MCF 10A (cell line): ENCODE data around the gene RALB. TPM values are rescaled to one million over a fixed set of nuclear protein-coding genes. Genes with fewer than 3 reads are reported as not detected.

Experiments used
- BruUV-seq: library from RNA; stranded (reverse); fragments of 400-500 nt; replicated peaks from 2 replicates; lab custom pipeline; 2021; lab: Mats Ljungman, UMichigan
- CTCF ChIA-PET: fragments of 300-600 bp; sonication (Branson Sonifier 250); formaldehyde crosslinking; extraction: SDS; loops from one replicate; lab custom pipeline; 2021; ENCODE audit warnings: antibody characterized with exemption, inconsistent platforms; lab: Yijun Ruan, JAX
- POLR2A ChIA-PET: fragments of 300-600, 350-650 bp; sonication (Branson Sonifier 250); formaldehyde crosslinking; extraction: SDS; loops from one replicate; lab custom pipeline; 2020; ENCODE audit warnings: antibody characterized with exemption, inconsistent platforms; lab: Yijun Ruan, JAX
- DNase-seq: peaks from one replicate; pipeline ENCODE4 v3.0.0-alpha.2; 2018; ENCODE audit not compliant: unreplicated experiment
- H3K27ac Mint-ChIP-seq: one replicate; pipeline ENCODE4 v1.8.0; 2022; ENCODE audit warnings: mild to moderate bottlenecking, low read depth, mixed read lengths; ENCODE audit not compliant: unreplicated experiment
- H3K27me3 Mint-ChIP-seq: one replicate; pipeline ENCODE4 v1.8.0; 2022; ENCODE audit warnings: mixed read lengths; ENCODE audit not compliant: insufficient read depth, unreplicated experiment
- H3K36me3 Mint-ChIP-seq: one replicate; pipeline ENCODE4 v1.8.0; 2022; ENCODE audit warnings: mild to moderate bottlenecking, moderate library complexity, mixed read lengths; ENCODE audit not compliant: insufficient read depth, unreplicated experiment
- H3K4me1 Mint-ChIP-seq: one replicate; pipeline ENCODE4 v1.8.0; 2022; ENCODE audit warnings: mixed read lengths; ENCODE audit not compliant: insufficient read depth, unreplicated experiment
- H3K4me3 Mint-ChIP-seq: one replicate; pipeline ENCODE4 v1.8.0; 2022; ENCODE audit warnings: mild to moderate bottlenecking, moderate library complexity, mixed read lengths; ENCODE audit not compliant: unreplicated experiment
- H3K9me3 Mint-ChIP-seq: one replicate; pipeline ENCODE4 v1.8.0; 2022; ENCODE audit warnings: mixed read lengths; ENCODE audit not compliant: unreplicated experiment
- intact Hi-C: fragments of 100-400 bp; cut with micrococcal nuclease; formaldehyde crosslinking; loops from 2 replicates; pipeline ENCODE4 v1.14.1; 2022
- total RNA-seq: library from RNA; stranded (reverse); gene quantifications from 2 replicates; pipeline ENCODE4 v1.2.3, GENCODE V29; 2022
- TF ChIP-seq, protein P1 (sequence below): fragments of 200-600 bp; IDR thresholded peaks from one replicate; pipeline ENCODE4 v1.8.0; 2022; ENCODE audit warnings: antibody characterized with exemption, mild to moderate bottlenecking; ENCODE audit not compliant: unreplicated experiment

The RALB gene
- total RNA-seq, 1 experiment from 2014 or later = 37.4 TPM

DNA sequence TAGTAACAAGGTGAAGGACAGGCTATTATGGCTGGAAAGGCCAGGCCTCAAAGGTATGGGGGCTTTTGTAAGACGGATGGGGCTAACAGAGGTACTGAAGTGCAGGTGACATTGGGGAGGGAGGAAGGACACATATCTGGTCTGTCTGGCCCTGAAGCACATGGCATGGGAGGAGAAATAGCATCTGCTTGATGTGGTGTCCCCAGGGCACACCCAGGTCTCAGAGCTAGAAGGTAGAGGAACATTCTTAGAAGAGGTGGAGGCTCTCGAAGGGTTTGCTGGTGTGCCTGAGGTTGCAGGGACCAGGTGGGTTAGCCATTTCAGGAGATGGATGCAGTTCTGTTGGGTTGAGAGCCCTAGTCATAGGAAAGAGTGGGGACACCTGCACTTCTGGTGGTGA, 9.5 kb downstream of the RALB start:
- intact Hi-C loops = no loop called here
- H3K36me3 Mint-ChIP-seq = no peaks in the 10 kb centered on the region
- no peaks in the 10 kb centered on the region for H3K9me3 Mint-ChIP-seq
- H3K27me3 Mint-ChIP-seq = no peaks in the 10 kb centered on the region
- ChIA-PET CTCF (interaction anchor here (0.6 to 1.0 kb wide), 3 partner anchors 10 to 833 kb away, joined by 3 to 4 read pairs (median 3); partner anchors contain the start of gene RALB), POLR2A (interaction anchor here (0.6 to 3.4 kb wide), 5 partner anchors 10 to 545 kb away, joined by 3 to 18 read pairs (median 4); partner anchors contain the start of gene RALB)
- H3K27ac Mint-ChIP-seq = no peak overlapping the region
- DNase-seq = no peak
- peaks cover 6% of the 10 kb centered on the region for H3K4me1 Mint-ChIP-seq
- no peak overlapping the region for H3K4me3 Mint-ChIP-seq
- TF ChIP-seq, protein P1, sequence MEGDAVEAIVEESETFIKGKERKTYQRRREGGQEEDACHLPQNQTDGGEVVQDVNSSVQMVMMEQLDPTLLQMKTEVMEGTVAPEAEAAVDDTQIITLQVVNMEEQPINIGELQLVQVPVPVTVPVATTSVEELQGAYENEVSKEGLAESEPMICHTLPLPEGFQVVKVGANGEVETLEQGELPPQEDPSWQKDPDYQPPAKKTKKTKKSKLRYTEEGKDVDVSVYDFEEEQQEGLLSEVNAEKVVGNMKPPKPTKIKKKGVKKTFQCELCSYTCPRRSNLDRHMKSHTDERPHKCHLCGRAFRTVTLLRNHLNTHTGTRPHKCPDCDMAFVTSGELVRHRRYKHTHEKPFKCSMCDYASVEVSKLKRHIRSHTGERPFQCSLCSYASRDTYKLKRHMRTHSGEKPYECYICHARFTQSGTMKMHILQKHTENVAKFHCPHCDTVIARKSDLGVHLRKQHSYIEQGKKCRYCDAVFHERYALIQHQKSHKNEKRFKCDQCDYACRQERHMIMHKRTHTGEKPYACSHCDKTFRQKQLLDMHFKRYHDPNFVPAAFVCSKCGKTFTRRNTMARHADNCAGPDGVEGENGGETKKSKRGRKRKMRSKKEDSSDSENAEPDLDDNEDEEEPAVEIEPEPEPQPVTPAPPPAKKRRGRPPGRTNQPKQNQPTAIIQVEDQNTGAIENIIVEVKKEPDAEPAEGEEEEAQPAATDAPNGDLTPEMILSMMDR = no peak
- no TSS peak for BruUV-seq

DNA sequence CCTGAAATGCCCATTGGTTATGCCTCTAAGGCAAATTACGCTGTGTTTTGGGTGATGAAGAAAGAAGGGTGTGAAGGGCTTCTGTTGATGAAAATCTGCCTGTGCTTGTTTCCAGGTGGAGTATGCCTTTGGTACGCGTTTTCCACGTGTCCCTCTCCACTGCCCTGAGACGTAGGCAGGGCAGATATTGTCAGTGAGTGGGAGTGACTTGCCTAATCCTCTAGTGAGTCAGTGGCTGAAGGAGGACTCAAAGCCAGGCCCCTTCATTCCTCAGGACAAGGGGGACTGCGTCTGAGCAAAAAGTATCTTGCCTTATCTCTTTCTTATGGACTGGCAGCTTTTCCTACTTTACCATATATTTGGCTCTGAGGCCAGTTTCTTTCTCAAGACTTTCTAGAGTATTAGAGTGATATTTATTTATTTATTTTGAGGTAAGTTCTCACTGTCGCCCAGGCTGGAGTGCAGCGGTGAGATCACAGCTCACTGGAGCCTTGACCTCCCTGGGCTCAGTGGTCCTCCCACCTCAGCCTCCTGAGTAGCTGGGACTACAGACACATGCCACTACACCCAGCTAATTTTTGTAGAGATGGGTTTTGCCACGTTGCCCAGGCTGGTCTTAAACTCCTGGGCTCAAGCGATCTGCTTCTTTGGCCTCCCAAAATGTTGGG, 10.2 kb downstream of the RALB start:
- Mint-ChIP-seq H3K4me3 (no peak overlapping the region), H3K9me3 (no peaks in the 10 kb centered on the region), H3K36me3 (no peaks in the 10 kb centered on the region), H3K27me3 (no peaks in the 10 kb centered on the region), H3K4me1 (no peaks in the 10 kb centered on the region), H3K27ac (no peak overlapping the region)
- CTCF ChIA-PET = interaction anchor here (0.6 to 0.8 kb wide), 3 partner anchors 11 to 832 kb away, joined by 3 to 4 read pairs (median 3); no protein-coding TSS in a partner anchor
- no TSS peak for BruUV-seq
- intact Hi-C loops = no loop called here
- POLR2A ChIA-PET = interaction anchor here (0.6 to 3.4 kb wide), 7 partner anchors 10 to 546 kb away, joined by 3 to 18 read pairs (median 3); partner anchors contain the start of gene RALB
- TF ChIP-seq, protein P1 = no peak
- peak; percentile 76 for DNase-seq

DNA sequence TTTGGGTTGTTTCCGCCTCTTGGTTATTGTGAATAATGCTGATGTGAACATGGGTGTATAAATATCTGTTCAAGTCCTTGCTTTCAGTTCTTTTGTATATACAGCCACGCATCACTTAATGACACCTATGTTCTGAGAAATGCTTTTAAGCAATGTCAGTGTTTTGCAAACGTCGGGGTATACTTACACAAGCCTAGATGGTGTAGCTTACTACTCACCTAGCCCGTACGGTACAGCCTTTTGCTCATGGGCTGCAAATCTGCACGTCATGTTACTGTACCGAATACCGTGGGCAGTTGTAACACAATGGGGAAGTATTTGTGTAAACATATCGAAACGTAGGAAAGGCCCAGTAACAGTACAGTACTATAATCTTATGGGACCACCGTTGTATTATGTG, 12.4 kb downstream of the RALB start:
- no peaks in the 10 kb centered on the region for H3K36me3 Mint-ChIP-seq
- TF ChIP-seq, protein P1 = no peak
- ChIA-PET CTCF (interaction anchor here (0.5 to 2.7 kb wide), 6 partner anchors 18 to 237 kb away, joined by 3 to 8 read pairs (median 4); no protein-coding TSS in a partner anchor), POLR2A (interaction anchor here (3.4 kb wide), 1 partner anchor 12 kb away, joined by 18 read pairs; the partner anchor contains the start of gene RALB)
- intact Hi-C loops = no loop called here
- no peaks in the 10 kb centered on the region for H3K27me3 Mint-ChIP-seq
- BruUV-seq = no TSS peak
- H3K9me3 Mint-ChIP-seq = no peaks in the 10 kb centered on the region
- no peak overlapping the region for H3K27ac Mint-ChIP-seq
- H3K4me1 Mint-ChIP-seq = no peaks in the 10 kb centered on the region
- no peak for DNase-seq
- H3K4me3 Mint-ChIP-seq = no peak overlapping the region

DNA sequence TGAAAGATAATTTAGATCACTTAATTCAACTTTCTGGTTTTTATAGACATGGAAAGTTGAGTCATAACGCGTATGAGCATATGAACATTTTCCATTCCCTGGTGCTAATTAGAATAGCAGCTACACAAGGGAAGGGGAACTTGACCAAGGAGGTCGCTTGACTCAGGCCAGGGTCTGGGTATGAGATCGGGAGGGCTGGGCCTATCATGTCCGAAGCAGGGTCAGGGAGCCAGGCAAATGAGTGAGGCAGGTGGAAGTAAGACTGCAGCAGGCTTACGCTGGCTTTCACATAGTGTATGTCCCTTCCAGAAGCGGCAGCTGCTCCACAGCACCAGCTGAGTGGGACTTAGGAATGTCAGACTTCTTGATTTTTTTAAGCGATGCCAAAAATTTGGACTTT, 14.7 kb downstream of the RALB start:
- Mint-ChIP-seq H3K9me3 (no peaks in the 10 kb centered on the region), H3K27ac (no peak overlapping the region), H3K4me1 (no peaks in the 10 kb centered on the region), H3K36me3 (no peaks in the 10 kb centered on the region), H3K4me3 (no peak overlapping the region), H3K27me3 (no peaks in the 10 kb centered on the region)
- no peak for DNase-seq
- intact Hi-C loops = no loop called here
- no TSS peak for BruUV-seq
- TF ChIP-seq, protein P1 = no peak
- POLR2A ChIA-PET = interaction anchor here (0.6 to 0.7 kb wide), 2 partner anchors 9 to 18 kb away, joined by 3 read pairs; no protein-coding TSS in a partner anchor
- CTCF ChIA-PET = interaction anchor here (1.0 to 1.5 kb wide), 2 partner anchors 46 to 408 kb away, joined by 3 to 5 read pairs; no protein-coding TSS in a partner anchor
